Cardiac atrium fibroblast (primary cell): ENCODE data around the gene NXT2. TPM values are rescaled to one million over a fixed set of nuclear protein-coding genes. Genes with fewer than 3 reads are reported as not detected.

Source experiments
- total RNA-seq: library from RNA; depleted of rRNA; stranded (reverse); fragments of >200 nt; gene quantifications from 2 replicates; pipeline ENCODE4 v1.2.3, GENCODE V29; 2015

The NXT2 gene
- total RNA-seq: 8.4 and 10.7 TPM in 2 replicates

DNA sequence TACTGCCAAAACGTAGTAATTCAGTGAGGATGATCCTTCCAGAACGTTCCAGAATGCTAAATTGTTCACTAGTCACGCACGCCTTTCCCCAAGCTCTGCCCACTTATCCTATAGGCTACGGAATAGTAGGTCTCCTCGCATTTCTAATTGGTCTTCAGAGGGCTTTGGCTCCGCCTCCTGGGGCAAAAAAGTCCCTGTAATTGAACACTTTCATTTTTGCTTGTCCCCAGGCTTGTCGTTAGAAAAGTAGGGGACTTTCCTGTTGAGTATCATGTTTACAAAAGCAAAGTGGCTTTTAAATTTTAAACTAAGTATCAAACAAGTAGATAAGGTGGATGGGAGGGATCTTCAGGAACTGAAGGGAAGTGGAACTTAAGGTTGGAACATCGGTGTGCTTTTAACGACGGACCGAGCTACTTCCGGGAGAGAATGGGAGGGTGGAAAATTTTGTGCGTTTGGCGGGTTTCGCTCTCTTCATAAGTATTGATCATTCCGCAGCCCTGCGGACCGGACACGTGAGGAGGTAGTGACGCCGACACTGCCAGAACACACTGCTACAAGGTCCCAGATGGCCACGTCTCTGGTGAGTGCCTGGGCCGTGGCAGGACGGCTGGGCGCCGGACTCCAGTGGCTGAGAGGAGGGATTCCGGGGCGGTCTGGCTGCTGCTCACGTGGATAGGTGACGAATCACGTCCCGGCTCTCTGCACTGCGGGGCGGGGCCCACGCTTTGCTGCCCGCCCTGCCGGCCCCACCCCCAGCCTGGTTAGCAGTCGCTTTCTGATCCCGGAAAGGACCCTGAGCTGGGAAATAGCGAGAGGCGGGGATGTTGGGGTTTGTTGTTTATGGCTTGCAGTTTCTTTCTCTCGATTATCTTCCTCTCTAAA lies at the start of gene NXT2:
Gene NXT2 (plus strand): TSS at position 406 of the 885 bp plus-strand sequence. CDS start 163 bp downstream, at position 569.

Other genes with a start within 250 kb of the NXT2 start
- gene GUCY2F, start 54.8 kb upstream of the NXT2 start, total RNA-seq: not detected in 2 replicates
- gene KCNE5, start 88.3 kb downstream of the NXT2 start, total RNA-seq: 0.90 TPM in 1 of 2 replicates, not detected in the other
- gene ACSL4, start 196.4 kb downstream of the NXT2 start, total RNA-seq: 61.7 and 85.1 TPM in 2 replicates